ENCODE data around the gene GSTA3. TPM values are rescaled to one million over a fixed set of nuclear protein-coding genes. Genes with fewer than 3 reads are reported as not detected.
"Not testable (repeated sequence)": the region's sequence is repeated elsewhere in the genome, so short reads cannot be mapped to it uniquely, and the experiment has no call there.

Gene GSTA3
- total RNA-seq, 3 donors from 2014 or later: not detected

GRCh38 chr6:52861151-52861550, 48.3 kb downstream of the GSTA3 start:
- not testable (repeated sequence) for H3K9me3 Mint-ChIP-seq; ATAC-seq; H3K36me3 Mint-ChIP-seq (ENCODE audit: insufficient read depth); DNase-seq; H3K4me3 Mint-ChIP-seq; H3K4me1 Mint-ChIP-seq (ENCODE audit: low read depth)
- peaks cover 55% of the 10 kb centered on the region for H3K27me3 Mint-ChIP-seq (ENCODE audit: low read depth)

DNA sequence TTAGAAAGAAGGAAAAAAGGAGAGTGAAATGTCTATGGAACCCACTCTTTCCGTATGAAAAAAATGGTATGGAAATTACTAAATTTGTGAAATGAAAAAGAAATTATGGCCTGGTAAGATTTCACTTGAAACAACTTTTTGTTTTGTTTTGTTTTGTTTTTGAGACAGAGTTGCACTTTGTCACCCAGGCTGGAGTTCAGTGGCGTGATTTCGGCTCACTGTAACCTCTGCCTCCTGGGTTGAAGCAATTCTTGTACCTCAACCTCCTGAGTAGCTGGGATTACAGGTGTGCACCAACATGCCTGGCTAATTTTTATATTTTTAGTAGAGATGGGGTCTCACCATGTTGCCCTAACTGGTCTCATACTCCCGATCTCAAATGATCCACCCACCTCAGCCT, 51.1 kb downstream of the GSTA3 start:
- no peak overlapping the region for H3K4me3 Mint-ChIP-seq
- H3K36me3 Mint-ChIP-seq (ENCODE audit: insufficient read depth): no peaks in the 10 kb centered on the region
- no peaks in the 10 kb centered on the region for H3K4me1 Mint-ChIP-seq (ENCODE audit: low read depth)
- no peak for DNase-seq
- no peak for ATAC-seq
- H3K27me3 Mint-ChIP-seq (ENCODE audit: low read depth): peaks cover 64% of the 10 kb centered on the region
- H3K9me3 Mint-ChIP-seq: no peaks in the 10 kb centered on the region

DNA sequence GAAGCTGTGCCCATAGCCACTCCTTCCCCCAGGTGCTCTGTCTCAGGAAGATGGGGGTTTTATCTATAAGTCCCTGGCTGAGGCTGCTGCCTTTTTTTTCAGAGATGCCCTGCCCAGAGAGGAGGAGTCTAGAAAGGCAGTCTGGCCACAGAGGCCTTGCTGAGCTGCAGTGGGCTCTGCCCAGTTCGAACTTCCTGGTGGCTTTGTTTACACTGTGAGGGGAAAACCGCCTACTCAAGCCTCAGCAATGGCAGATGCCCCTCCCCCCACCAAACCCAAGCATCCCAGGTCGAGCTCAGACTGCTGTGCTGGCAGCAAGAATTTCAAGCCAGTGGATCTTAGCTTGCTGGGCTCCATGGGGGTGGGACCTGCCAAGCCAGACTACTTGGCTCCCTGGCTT, 53.4 kb downstream of the GSTA3 start:
- ATAC-seq; H3K36me3 Mint-ChIP-seq (ENCODE audit: insufficient read depth); H3K9me3 Mint-ChIP-seq; H3K4me3 Mint-ChIP-seq; H3K4me1 Mint-ChIP-seq (ENCODE audit: low read depth); DNase-seq: not testable (repeated sequence)
- H3K27me3 Mint-ChIP-seq (ENCODE audit: low read depth): peaks cover 61% of the 10 kb centered on the region

- no peak overlapping the region for H3K4me3 Mint-ChIP-seq
- ATAC-seq (no peak), DNase-seq (no peak)
- no peaks in the 10 kb centered on the region for H3K4me1 Mint-ChIP-seq (ENCODE audit: low read depth)
- H3K36me3 Mint-ChIP-seq (ENCODE audit: insufficient read depth): no peaks in the 10 kb centered on the region
- peaks cover 18% of the 10 kb centered on the region for H3K27me3 Mint-ChIP-seq (ENCODE audit: low read depth)
- H3K9me3 Mint-ChIP-seq: no peaks in the 10 kb centered on the region
Measured at GRCh38 chr6:52849137-52849536, 60.4 kb downstream of the GSTA3 start.

Other genes with a start within 250 kb of the GSTA3 start
- gene TMEM14A, start 238.6 kb downstream of the GSTA3 start, total RNA-seq: 1 to 10 TPM; 6.6 to 9.7 (median 6.7) TPM
- not detected for gene GSTA2, start 146.2 kb downstream of the GSTA3 start, total RNA-seq
- gene GSTA1, start 105.9 kb downstream of the GSTA3 start, total RNA-seq: under 1 TPM in 1 of 3 donors, not detected in 2; 0.18 TPM
- not detected for gene GSTA5, start 68.9 kb downstream of the GSTA3 start, total RNA-seq
- 1 to 10 TPM; 3.7 to 5.2 (median 3.9) TPM for gene GSTA4, start 85.6 kb upstream of the GSTA3 start, total RNA-seq
- gene CILK1, start 152.1 kb upstream of the GSTA3 start, total RNA-seq: 1 to 10 TPM; 2.6 to 3.6 (median 3.2) TPM
- gene FBXO9, start 155.7 kb upstream of the GSTA3 start, total RNA-seq: 10 to 100 TPM; 46.6 to 49.2 (median 49.0) TPM
- gene GCM1, start 239.1 kb upstream of the GSTA3 start, total RNA-seq: under 1 TPM in 2 of 3 donors, not detected in 1; 0.08 to 0.11 TPM

Data from activated T-cell treated with anti-CD3 and anti-CD28 coated beads, Interleukin-2, amount 50 U/mL, for 4 hours (primary cell).